Stimulated activated CD4-positive, alpha-beta T cell treated with anti-CD3 and anti-CD28 coated beads, Interleukin-2, amount 100 ng/mL, for 48 hours (primary cell): ENCODE measurements around the gene RAB6B.
A peak's percentile ranks its signal among the peaks of the same experiment; 100 is the strongest.

Experiments
- DNase-seq, 2 donors: peaks; one replicate each; pipeline ENCODE4 v3.0.0-alpha.2; 2020

The RAB6B gene

GRCh38 chr3:133834621-133835417 lies 60.9 kb downstream of the RAB6B start:
- no peak for DNase-seq

- DNase-seq = no peak
These were observed 61.6 kb downstream of the RAB6B start for GRCh38 chr3:133833880-133834620.

- DNase-seq = no peak
These were observed 62.4 kb downstream of the RAB6B start for GRCh38 chr3:133833267-133833666.

- no peak for DNase-seq
These were observed 62.9 kb downstream of the RAB6B start for GRCh38 chr3:133832802-133833144.

- no peak for DNase-seq
These were observed 63.5 kb downstream of the RAB6B start for GRCh38 chr3:133831966-133832801.

GRCh38 chr3:133830071-133830470 lies 65.6 kb downstream of the RAB6B start:
- DNase-seq = no peak

GRCh38 chr3:133829310-133829707 lies 66.4 kb downstream of the RAB6B start:
- DNase-seq = no peak

GRCh38 chr3:133828576-133829309 lies 66.9 kb downstream of the RAB6B start:
- DNase-seq = no peak

- no peak for DNase-seq
These were observed 68.0 kb downstream of the RAB6B start for GRCh38 chr3:133827684-133828083.

- DNase-seq = no peak
These were observed 68.5 kb downstream of the RAB6B start for GRCh38 chr3:133827136-133827535.

GRCh38 chr3:133825969-133826727 lies 69.5 kb downstream of the RAB6B start:
- DNase-seq = no peak

- no peak for DNase-seq
These were observed 70.7 kb downstream of the RAB6B start for GRCh38 chr3:133824961-133825485.

- DNase-seq = no peak
These were observed 73.7 kb downstream of the RAB6B start for GRCh38 chr3:133821767-133822638.

- DNase-seq = no peak
These were observed 74.6 kb downstream of the RAB6B start for GRCh38 chr3:133820889-133821675.

- DNase-seq = no peak
These were observed 75.6 kb downstream of the RAB6B start for GRCh38 chr3:133820129-133820528.

- DNase-seq = no peak
These were observed 80.3 kb downstream of the RAB6B start for GRCh38 chr3:133815386-133815785.

GRCh38 chr3:133812872-133813271 lies 82.8 kb downstream of the RAB6B start:
- DNase-seq = no peak

- peak; percentile 90 to 92 for DNase-seq
These were observed 89.8 kb downstream of the RAB6B start, which contains the start of gene SRPRB for GRCh38 chr3:133805702-133806475. Gene SRPRB, plus strand, starts transcription at chr3:133805815. Its CDS starts 34 bp downstream, at chr3:133805849.

GRCh38 chr3:133805384-133805701 lies 90.3 kb downstream of the RAB6B start:
- no peak for DNase-seq
